ENCODE data around the gene EIF2B2. TPM values are rescaled to one million over a fixed set of nuclear protein-coding genes. Genes with fewer than 3 reads are reported as not detected.

EIF2B2 gene
- total and polyA plus RNA-seq, 2 of the 13 experiments (the other 11 are each of a cell fraction or from before 2014, with no cell fraction given), result 54.4 to 78.6 TPM

GRCh38 chr14:75002392-75003249 lies at the start of gene EIF2B2 (continued):
- TF ChIP-seq HNF1A (IDR thresholded peaks at IDR 0.05; ENCODE audit: low read depth), result no peak
- no peak for TF ChIP-seq HNF1A (CRISPR knock-in tag; IDR thresholded peaks at IDR 0.05; ENCODE audit: borderline replicate concordance)
- no peak; the same call in 1 of the 2 replicates for TF ChIP-seq ZFP36L2 (CRISPR knock-in tag; IDR thresholded peaks at IDR 0.05)
- TF ChIP-seq ZFP36 (IDR thresholded peaks at IDR 0.05; ENCODE audit: borderline replicate concordance, low read depth, low read length, partially characterized antibody), result no peak
- peak; percentile 33; the same call in 1 of the 2 replicates for TF ChIP-seq ZNF263 (CRISPR knock-in tag; IDR thresholded peaks at IDR 0.05)
- TF ChIP-seq ZBTB40 (IDR thresholded peaks at IDR 0.05), result peak; percentile 78
- peak; percentile 56; the same call in 1 of the 2 replicates for TF ChIP-seq ZBTB40 (CRISPR knock-in tag; IDR thresholded peaks at IDR 0.05)
- no peak for TF ChIP-seq ZNF773 (CRISPR knock-in tag; IDR thresholded peaks at IDR 0.05; ENCODE audit: borderline replicate concordance)
- TF ChIP-seq GMEB2 (CRISPR knock-in tag; IDR thresholded peaks at IDR 0.05; ENCODE audit: low read depth), result no peak
- 0 out of 2 replicates have a peak, but pooled peaks have one; percentile 67 for TF ChIP-seq DR1 (CRISPR knock-in tag; IDR thresholded peaks at IDR 0.05)
- TF ChIP-seq SP4 (CRISPR knock-in tag; IDR thresholded peaks at IDR 0.05), result peak; percentile 71
- TF ChIP-seq ZNF451 (CRISPR knock-in tag; IDR thresholded peaks at IDR 0.05), result peak; percentile 37; the same call in 1 of the 2 replicates
- TF ChIP-seq ZNF205 (CRISPR knock-in tag; IDR thresholded peaks at IDR 0.05), result no peak
- peak; percentile 63 for TF ChIP-seq POLR2AphosphoS5 (IDR thresholded peaks at IDR 0.05; ENCODE audit: low read depth, low read length)
- peak; percentile 43 for TF ChIP-seq STAG1 (CRISPR knock-in tag; IDR thresholded peaks at IDR 0.05)

Data from HepG2 (cell line).